K562 (cell line): ENCODE results near the gene SKAP1. TPM values are rescaled to one million over a fixed set of nuclear protein-coding genes. Genes with fewer than 3 reads are reported as not detected.

ENCODE experiments used
- ARNT ChIP-seq, 2 experiments: fragments of 450-650 bp; IDR thresholded peaks; 2 replicates each; pipeline ENCODE4 v1.6.1; 2016; ENCODE audit warnings: mild to moderate bottlenecking in 1 of 2
- BRF1 ChIP-seq: IDR thresholded peaks from 3 replicates; pipeline ENCODE4 v1.6.1; 2011; ENCODE audit warnings: borderline replicate concordance, mild to moderate bottlenecking; ENCODE audit not compliant: insufficient read length; ENCODE audit errors: extremely low read depth
- CCNT2 ChIP-seq: IDR thresholded peaks from 2 replicates; pipeline ENCODE4 v1.6.1; 2011; ENCODE audit warnings: borderline replicate concordance, low read depth, mild to moderate bottlenecking, moderate library complexity, mixed read lengths, low read length; ENCODE audit not compliant: insufficient read length; ENCODE audit errors: extremely low read depth
- E2F6 ChIP-seq, 2 experiments: IDR thresholded peaks; 2 replicates each; pipeline ENCODE4 v1.6.1; 2011; ENCODE audit warnings: borderline replicate concordance in 1 of 2, control low read depth in 1 of 2, low read depth in 1 of 2, low read length in 1 of 2, mild to moderate bottlenecking in 1 of 2, mixed read lengths in 1 of 2, moderate library complexity in 1 of 2; ENCODE audit not compliant: insufficient read depth in 1 of 2, insufficient read length in 1 of 2, poor library complexity in 1 of 2, severe bottlenecking in 1 of 2; ENCODE audit errors: extremely low read depth in 1 of 2
- LEF1 ChIP-seq: fragments of 450-650 bp; IDR thresholded peaks from 2 replicates; pipeline ENCODE4 v1.6.1; 2016; ENCODE audit warnings: mild to moderate bottlenecking
- MAFG ChIP-seq: fragments of 450-650 bp; conservative IDR thresholded peaks from 2 replicates; pipeline ENCODE4 v1.6.1; 2016; ENCODE audit warnings: missing genetic modification characterization, missing compliant biosample characterization
- PHF20 ChIP-seq: fragments of 450-650 bp; IDR thresholded peaks from 2 replicates; pipeline ENCODE4 v1.6.1; 2018; ENCODE audit not compliant: partially characterized antibody
- PTRF ChIP-seq: fragments of 450-650 bp; IDR thresholded peaks from 2 replicates; pipeline ENCODE4 v1.6.1; 2016; ENCODE audit warnings: mild to moderate bottlenecking, missing genetic modification characterization, missing compliant biosample characterization
- RFX7 ChIP-seq: fragments of 250-450 bp; sonication (Bioruptor Pico); IDR thresholded peaks from 2 replicates; pipeline ENCODE4 v1.5.1; 2021; ENCODE audit warnings: mild to moderate bottlenecking
- SIN3A ChIP-seq, 2 experiments: fragments of 150-350 bp in 1 of 2; IDR thresholded peaks; 2 replicates each; pipeline ENCODE4 v1.6.1; 2011 to 2016; ENCODE audit warnings: borderline replicate concordance in 2 of 2, low read depth in 2 of 2, low read length in 2 of 2, mild to moderate bottlenecking in 2 of 2, moderate library complexity in 2 of 2; ENCODE audit not compliant: control insufficient read depth in 1 of 2
- SREBF2 ChIP-seq: sonication (generic); formaldehyde crosslinking; IDR thresholded peaks from 2 replicates; pipeline ENCODE4 v1.4.0; 2020; ENCODE audit warnings: mild to moderate bottlenecking, missing genetic modification reagents
- TFAP4 ChIP-seq: sonication (generic); formaldehyde crosslinking; IDR thresholded peaks from 2 replicates; pipeline ENCODE4 v1.8.0; 2022; ENCODE audit warnings: missing genetic modification reagents, mild to moderate bottlenecking, moderate library complexity, borderline replicate concordance
- YY1 ChIP-seq, 3 experiments: IDR thresholded peaks; 2 replicates each; pipeline ENCODE4 v1.6.1; 2011; ENCODE audit warnings: low read length in 2 of 3, mild to moderate bottlenecking in 2 of 3, moderate library complexity in 2 of 3, borderline replicate concordance in 1 of 3, control low read depth in 1 of 3, low read depth in 1 of 3; ENCODE audit not compliant: insufficient read depth in 3 of 3, insufficient replicate concordance in 2 of 3, control insufficient read depth in 1 of 3, insufficient read length in 1 of 3; ENCODE audit errors: extremely low read depth in 1 of 3
- ZBTB33 ChIP-seq: sonication (generic); formaldehyde crosslinking; IDR thresholded peaks from 2 replicates; pipeline ENCODE4 v1.8.1; 2023; ENCODE audit warnings: mild to moderate bottlenecking, missing genetic modification reagents
- ZFX ChIP-seq: sonication (generic); formaldehyde crosslinking; IDR thresholded peaks from 2 replicates; pipeline ENCODE4 v1.8.0; 2022; ENCODE audit warnings: mild to moderate bottlenecking, missing genetic modification reagents, moderate library complexity
- ZNF146 ChIP-seq: IDR thresholded peaks from one replicate; pipeline ENCODE4 v1.6.1; 2018; ENCODE audit warnings: missing compliant biosample characterization; ENCODE audit not compliant: unreplicated experiment
- ZNF512 ChIP-seq: IDR thresholded peaks from 2 replicates; pipeline ENCODE4 v1.6.1; 2016; ENCODE audit warnings: missing genetic modification characterization, missing compliant biosample characterization
- polyA plus RNA-seq, 8 experiments: library from polyadenylated mRNA; depleted of rRNA in 4 of 8; stranded (reverse) in 5 of 8; unstranded in 3 of 8; fragments of >200 nt; fragmentation: Nextera tagmentation in 2 of 8; fragmentation: Illumina TruSeq in 1 of 8; extraction: Ambion mirVana in 2 of 8; extraction: Trizol in 1 of 8; gene quantifications; 2 replicates each; pipeline versions ENCODE4 v1.2.1 to v1.2.3, GENCODE V29; 2011 to 2014; ENCODE audit warnings: inconsistent platforms in 1 of 8, missing spikeins in 1 of 8
- total RNA-seq, 7 experiments: library from RNA; depleted of rRNA in 6 of 7; stranded (reverse); fragments of >200 nt in 6 of 7; fragmentation: Illumina TruSeq in 2 of 7; extraction: Trizol in 2 of 7; gene quantifications; 2 replicates each; pipeline versions ENCODE4 v1.2.1 to v1.2.3, GENCODE V29; 2011 to 2021; ENCODE audit warnings: low replicate concordance in 1 of 7

SKAP1 gene
- total and polyA plus RNA-seq, 9 of the 15 experiments (the other 6 are each of a cell fraction or from before 2014, with no cell fraction given) = 0.06 to 0.80 (median 0.10) TPM; not detected in 4

- no peak for TF ChIP-seq ZNF512 (tag)
- peak; percentile 65 for TF ChIP-seq PHF20
- TF ChIP-seq BRF1 = no peak
- no peak for TF ChIP-seq ZNF146 (CRISPR knock-in tag)
- peak in 1 of 2 experiments; percentile 17 for TF ChIP-seq E2F6 (IDR thresholded peaks at IDR 0.05; ENCODE audit: borderline replicate concordance in 1 of 2, extremely low read depth in 1 of 2, insufficient read depth in 1 of 2, insufficient read length in 1 of 2, low read depth in 1 of 2, low read length in 1 of 2, poor library complexity in 1 of 2, severe bottlenecking in 1 of 2)
- no peak for TF ChIP-seq PTRF (tag)
- TF ChIP-seq ZFX (CRISPR knock-in tag) = peak; percentile 72
- peak; percentile 34; the same call in 1 of the 2 replicates for TF ChIP-seq LEF1
- TF ChIP-seq RFX7 = no peak
- no peak for TF ChIP-seq SREBF2 (CRISPR knock-in tag)
- peak in 1 of 2 experiments; percentile 87; a peak in 2 of 4 replicates for TF ChIP-seq SIN3A (IDR thresholded peaks at IDR 0.05; ENCODE audit: borderline replicate concordance in 2 of 2, control insufficient read depth in 1 of 2, low read depth in 2 of 2, low read length in 2 of 2)
- TF ChIP-seq MAFG = no peak
- peak; percentile 49; the same call in 1 of the 2 replicates for TF ChIP-seq ZBTB33 (CRISPR knock-in tag)
- TF ChIP-seq CCNT2 = no peak
- peak in 2 of 3 experiments; percentile 1 to 60 for TF ChIP-seq YY1 (IDR thresholded peaks at IDR 0.05; ENCODE audit: borderline replicate concordance in 1 of 3, control insufficient read depth in 1 of 3, extremely low read depth in 1 of 3, insufficient read depth in 3 of 3, insufficient read length in 1 of 3, insufficient replicate concordance in 2 of 3, low read depth in 1 of 3, low read length in 2 of 3)
- TF ChIP-seq TFAP4 (CRISPR knock-in tag) = peak; percentile 90
- TF ChIP-seq ARNT (IDR thresholded peaks at IDR 0.05) = no peak
Measured at GRCh38 chr17:48107137-48108055, 322.6 kb downstream of the SKAP1 start, which contains the start of gene SNX11 (continued).
